HepG2 (cell line): ENCODE results near the gene F7. TPM values are rescaled to one million over a fixed set of nuclear protein-coding genes. Genes with fewer than 3 reads are reported as not detected.

Source experiments
- ATM ChIP-seq: fragments of 450-650 bp; IDR thresholded peaks from 2 replicates; pipeline ENCODE4 v1.7.1; 2017; ENCODE audit warnings: mild to moderate bottlenecking, borderline replicate concordance
- ELF3 ChIP-seq: IDR thresholded peaks from 2 replicates; pipeline ENCODE4 v1.6.1; 2016; ENCODE audit warnings: missing genetic modification reagents, missing compliant biosample characterization
- FOXK2 ChIP-seq: fragments of 450-650 bp; IDR thresholded peaks from 2 replicates; pipeline ENCODE4 v1.6.1; 2016
- MXD4 ChIP-seq: IDR thresholded peaks from 2 replicates; pipeline ENCODE4 v1.6.1; 2016; ENCODE audit warnings: mild to moderate bottlenecking, missing biosample characterization, missing genetic modification reagents
- SP1 ChIP-seq, 2 experiments: fragments of 450-650 bp in 1 of 2; sonication (generic) in 1 of 2; formaldehyde crosslinking in 1 of 2; IDR thresholded peaks; 2 replicates each; pipeline versions ENCODE4 v1.4.0 to v1.6.1; 2016 to 2020; ENCODE audit warnings: missing genetic modification reagents in 1 of 2
- TOE1 ChIP-seq: sonication (generic); formaldehyde crosslinking; IDR thresholded peaks from 2 replicates; pipeline ENCODE4 v1.4.0; 2020; ENCODE audit warnings: mild to moderate bottlenecking, missing genetic modification reagents
- ZFAT ChIP-seq: sonication (generic); formaldehyde crosslinking; conservative IDR thresholded peaks from 2 replicates; pipeline ENCODE4 v1.8.1; 2023; ENCODE audit warnings: missing genetic modification reagents, inconsistent platforms
- ZNF138 ChIP-seq: sonication (generic); formaldehyde crosslinking; IDR thresholded peaks from 2 replicates; pipeline ENCODE4 v1.5.0; 2020; ENCODE audit warnings: mild to moderate bottlenecking, low read depth, missing genetic modification reagents
- ZNF207 ChIP-seq: fragments of 450-650 bp; IDR thresholded peaks from 2 replicates; pipeline ENCODE4 v1.6.1; 2016; ENCODE audit warnings: antibody characterized with exemption, borderline replicate concordance
- ZNF276 ChIP-seq: sonication (generic); formaldehyde crosslinking; IDR thresholded peaks from 2 replicates; pipeline ENCODE4 v1.4.0; 2020; ENCODE audit warnings: mild to moderate bottlenecking, low read depth, missing genetic modification reagents
- ZNF646 ChIP-seq: sonication (generic); formaldehyde crosslinking; IDR thresholded peaks from 2 replicates; pipeline ENCODE4 v1.9.0; 2021; ENCODE audit warnings: mild to moderate bottlenecking, missing genetic modification reagents
- ZNF770 ChIP-seq: sonication (generic); formaldehyde crosslinking; IDR thresholded peaks from 2 replicates; pipeline ENCODE4 v1.5.0; 2020; ENCODE audit warnings: mild to moderate bottlenecking, missing genetic modification reagents
- polyA plus RNA-seq, 8 experiments: library from polyadenylated mRNA; depleted of rRNA in 3 of 8; stranded (reverse) in 7 of 8; unstranded in 1 of 8; fragments of >200 nt; fragmentation: Illumina TruSeq in 4 of 8; extraction: Trizol in 4 of 8; gene quantifications; 2 replicates each; pipeline versions ENCODE4 v1.2.1 to v1.2.3, GENCODE V29; 2011 to 2016; ENCODE audit warnings: low read depth in 4 of 8, missing spikeins in 1 of 8, mixed read lengths in 1 of 8; ENCODE audit not compliant: insufficient read depth in 1 of 8
- total RNA-seq, 5 experiments: library from RNA; depleted of rRNA; stranded (reverse); fragments of >200 nt; fragmentation: Illumina TruSeq; extraction: Trizol; gene quantifications; 2 replicates each; pipeline ENCODE4 v1.2.3, GENCODE V29; 2016; ENCODE audit warnings: low read depth in 1 of 5
- TF ChIP-seq, protein P1 (sequence below): sonication (generic); formaldehyde crosslinking; IDR thresholded peaks from 2 replicates; pipeline ENCODE4 v1.4.0; 2020; ENCODE audit warnings: mild to moderate bottlenecking, missing genetic modification reagents
- TF ChIP-seq, protein P2 (sequence below): sonication (generic); formaldehyde crosslinking; IDR thresholded peaks from 2 replicates; pipeline ENCODE4 v1.4.0; 2020; ENCODE audit warnings: missing genetic modification reagents, borderline replicate concordance

Gene F7
- total and polyA plus RNA-seq, 2 of the 13 experiments (the other 11 are each of a cell fraction or from before 2014, with no cell fraction given) = 12.6 to 26.5 TPM

DNA sequence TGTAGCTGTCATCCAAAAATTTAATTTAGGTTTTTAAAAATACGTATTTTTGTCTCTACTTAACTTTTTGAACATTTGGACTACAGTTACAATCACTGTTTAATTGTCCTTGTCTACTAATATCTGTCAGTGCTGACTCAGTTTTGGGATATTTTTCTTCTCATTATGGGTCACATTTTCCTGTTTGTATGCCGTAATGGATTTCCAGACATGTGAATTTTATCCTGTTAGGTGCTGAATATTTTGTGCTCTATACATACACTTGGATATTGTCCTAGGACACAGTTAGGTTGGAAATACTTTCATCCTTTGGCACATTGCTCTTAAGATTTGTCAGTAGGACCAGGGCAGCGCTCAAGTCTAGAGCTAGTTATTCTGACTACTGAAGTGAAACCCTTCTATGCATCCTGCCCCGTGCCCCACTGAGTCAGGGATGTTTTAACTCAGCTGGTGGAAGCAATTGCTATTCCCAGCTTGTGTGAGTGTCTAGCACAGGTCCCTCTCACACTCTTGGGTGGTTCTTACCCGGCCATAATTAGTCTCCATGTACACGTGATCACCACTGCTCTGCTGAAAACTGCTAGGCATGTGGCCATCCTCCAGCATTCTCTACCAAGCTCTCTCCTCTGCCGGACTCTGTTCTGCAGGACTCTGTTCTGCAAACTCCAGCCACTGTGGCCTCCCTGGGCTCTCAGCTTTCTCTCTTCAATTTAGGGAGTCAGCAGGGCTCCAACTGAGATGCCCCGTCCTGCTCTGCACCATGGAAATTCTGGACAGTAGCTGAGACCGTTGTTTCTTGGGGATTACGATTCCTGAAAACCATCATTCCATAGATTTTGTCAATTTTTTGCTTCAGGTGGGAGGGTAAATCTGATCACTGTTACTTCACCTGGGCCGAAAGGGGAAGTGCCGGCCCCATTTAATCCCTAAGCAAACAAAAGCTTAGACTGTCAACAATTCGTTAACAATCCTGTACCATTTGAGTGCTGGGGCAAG lies 64.0 kb downstream of the F7 start (continued):
- no peak for TF ChIP-seq ZNF276
- TF ChIP-seq, protein P1, sequence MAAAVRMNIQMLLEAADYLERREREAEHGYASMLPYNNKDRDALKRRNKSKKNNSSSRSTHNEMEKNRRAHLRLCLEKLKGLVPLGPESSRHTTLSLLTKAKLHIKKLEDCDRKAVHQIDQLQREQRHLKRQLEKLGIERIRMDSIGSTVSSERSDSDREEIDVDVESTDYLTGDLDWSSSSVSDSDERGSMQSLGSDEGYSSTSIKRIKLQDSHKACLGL (CRISPR knock-in tag) = no peak
- TF ChIP-seq FOXK2 = no peak
- TF ChIP-seq ELF3 (CRISPR knock-in tag) = peak; percentile 83
- TF ChIP-seq ZNF770 = peak; percentile 85
- no peak for TF ChIP-seq ZNF207
- no peak for TF ChIP-seq SP1 (IDR thresholded peaks at IDR 0.05)
- TF ChIP-seq SP1 (CRISPR knock-in tag; IDR thresholded peaks at IDR 0.05) = 0 out of 2 replicates have a peak, but pooled peaks have one; percentile 19
- TF ChIP-seq, protein P2, sequence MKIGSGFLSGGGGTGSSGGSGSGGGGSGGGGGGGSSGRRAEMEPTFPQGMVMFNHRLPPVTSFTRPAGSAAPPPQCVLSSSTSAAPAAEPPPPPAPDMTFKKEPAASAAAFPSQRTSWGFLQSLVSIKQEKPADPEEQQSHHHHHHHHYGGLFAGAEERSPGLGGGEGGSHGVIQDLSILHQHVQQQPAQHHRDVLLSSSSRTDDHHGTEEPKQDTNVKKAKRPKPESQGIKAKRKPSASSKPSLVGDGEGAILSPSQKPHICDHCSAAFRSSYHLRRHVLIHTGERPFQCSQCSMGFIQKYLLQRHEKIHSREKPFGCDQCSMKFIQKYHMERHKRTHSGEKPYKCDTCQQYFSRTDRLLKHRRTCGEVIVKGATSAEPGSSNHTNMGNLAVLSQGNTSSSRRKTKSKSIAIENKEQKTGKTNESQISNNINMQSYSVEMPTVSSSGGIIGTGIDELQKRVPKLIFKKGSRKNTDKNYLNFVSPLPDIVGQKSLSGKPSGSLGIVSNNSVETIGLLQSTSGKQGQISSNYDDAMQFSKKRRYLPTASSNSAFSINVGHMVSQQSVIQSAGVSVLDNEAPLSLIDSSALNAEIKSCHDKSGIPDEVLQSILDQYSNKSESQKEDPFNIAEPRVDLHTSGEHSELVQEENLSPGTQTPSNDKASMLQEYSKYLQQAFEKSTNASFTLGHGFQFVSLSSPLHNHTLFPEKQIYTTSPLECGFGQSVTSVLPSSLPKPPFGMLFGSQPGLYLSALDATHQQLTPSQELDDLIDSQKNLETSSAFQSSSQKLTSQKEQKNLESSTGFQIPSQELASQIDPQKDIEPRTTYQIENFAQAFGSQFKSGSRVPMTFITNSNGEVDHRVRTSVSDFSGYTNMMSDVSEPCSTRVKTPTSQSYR (CRISPR knock-in tag) = peak; percentile 75; the same call in 1 of the 2 replicates
- TF ChIP-seq ZFAT = no peak
- TF ChIP-seq MXD4 (CRISPR knock-in tag) = 0 out of 2 replicates have a peak, but pooled peaks have one; percentile 44
- TF ChIP-seq ZNF646 = no peak
- no peak for TF ChIP-seq ZNF138 (CRISPR knock-in tag)
- no peak for TF ChIP-seq TOE1 (CRISPR knock-in tag)
- no peak for TF ChIP-seq ATM
